Measurements from ENCODE around the gene SULT6B1.
A peak's percentile ranks its signal among the peaks of the same experiment; 100 is the strongest.

The SULT6B1 gene

GRCh38 chr2:37171624-37171950 lies 16.9 kb downstream of the SULT6B1 start:
- H3K27ac ChIP-seq (ENCODE audit: low read depth, low read length), result no peak overlapping the region
- no peak overlapping the region for H3K4me3 ChIP-seq (ENCODE audit: insufficient read depth, low read length, poor library complexity, severe bottlenecking)
- no peaks in the 10 kb centered on the region for H3F3A ChIP-seq (ENCODE audit: insufficient read depth)
- H3K4me2 ChIP-seq (ENCODE audit: low read depth, low read length, poor library complexity, severe bottlenecking), result no peak overlapping the region
- no peak overlapping the region for H2AFZ ChIP-seq (ENCODE audit: low read depth, low read length, severe bottlenecking)
- H3K79me2 ChIP-seq (ENCODE audit: insufficient read depth, low read length), result no peaks in the 10 kb centered on the region
- no peaks in the 10 kb centered on the region for H4K20me1 ChIP-seq (ENCODE audit: low read depth, low read length)
- H3K36me3 ChIP-seq (ENCODE audit: low read length), result no peaks in the 10 kb centered on the region
- H3K9ac ChIP-seq (ENCODE audit: low read length), result no peak overlapping the region
- no peaks in the 10 kb centered on the region for H3K9me3 ChIP-seq (ENCODE audit: insufficient read depth, low read length)
- no peaks in the 10 kb centered on the region for H3K9me2 ChIP-seq (replicated peaks; ENCODE audit: insufficient read depth, low read length)
- TF ChIP-seq, protein P1, sequence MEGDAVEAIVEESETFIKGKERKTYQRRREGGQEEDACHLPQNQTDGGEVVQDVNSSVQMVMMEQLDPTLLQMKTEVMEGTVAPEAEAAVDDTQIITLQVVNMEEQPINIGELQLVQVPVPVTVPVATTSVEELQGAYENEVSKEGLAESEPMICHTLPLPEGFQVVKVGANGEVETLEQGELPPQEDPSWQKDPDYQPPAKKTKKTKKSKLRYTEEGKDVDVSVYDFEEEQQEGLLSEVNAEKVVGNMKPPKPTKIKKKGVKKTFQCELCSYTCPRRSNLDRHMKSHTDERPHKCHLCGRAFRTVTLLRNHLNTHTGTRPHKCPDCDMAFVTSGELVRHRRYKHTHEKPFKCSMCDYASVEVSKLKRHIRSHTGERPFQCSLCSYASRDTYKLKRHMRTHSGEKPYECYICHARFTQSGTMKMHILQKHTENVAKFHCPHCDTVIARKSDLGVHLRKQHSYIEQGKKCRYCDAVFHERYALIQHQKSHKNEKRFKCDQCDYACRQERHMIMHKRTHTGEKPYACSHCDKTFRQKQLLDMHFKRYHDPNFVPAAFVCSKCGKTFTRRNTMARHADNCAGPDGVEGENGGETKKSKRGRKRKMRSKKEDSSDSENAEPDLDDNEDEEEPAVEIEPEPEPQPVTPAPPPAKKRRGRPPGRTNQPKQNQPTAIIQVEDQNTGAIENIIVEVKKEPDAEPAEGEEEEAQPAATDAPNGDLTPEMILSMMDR (IDR thresholded peaks at IDR 0.05; ENCODE audit: insufficient read depth, low read length, poor library complexity, severe bottlenecking), result no peak
- TF ChIP-seq EZH2phosphoT487 (conservative IDR thresholded peaks at IDR 0.05; ENCODE audit: low read length), result no peak
- no peaks in the 10 kb centered on the region for H3K27me3 ChIP-seq (ENCODE audit: low read length)

DNA sequence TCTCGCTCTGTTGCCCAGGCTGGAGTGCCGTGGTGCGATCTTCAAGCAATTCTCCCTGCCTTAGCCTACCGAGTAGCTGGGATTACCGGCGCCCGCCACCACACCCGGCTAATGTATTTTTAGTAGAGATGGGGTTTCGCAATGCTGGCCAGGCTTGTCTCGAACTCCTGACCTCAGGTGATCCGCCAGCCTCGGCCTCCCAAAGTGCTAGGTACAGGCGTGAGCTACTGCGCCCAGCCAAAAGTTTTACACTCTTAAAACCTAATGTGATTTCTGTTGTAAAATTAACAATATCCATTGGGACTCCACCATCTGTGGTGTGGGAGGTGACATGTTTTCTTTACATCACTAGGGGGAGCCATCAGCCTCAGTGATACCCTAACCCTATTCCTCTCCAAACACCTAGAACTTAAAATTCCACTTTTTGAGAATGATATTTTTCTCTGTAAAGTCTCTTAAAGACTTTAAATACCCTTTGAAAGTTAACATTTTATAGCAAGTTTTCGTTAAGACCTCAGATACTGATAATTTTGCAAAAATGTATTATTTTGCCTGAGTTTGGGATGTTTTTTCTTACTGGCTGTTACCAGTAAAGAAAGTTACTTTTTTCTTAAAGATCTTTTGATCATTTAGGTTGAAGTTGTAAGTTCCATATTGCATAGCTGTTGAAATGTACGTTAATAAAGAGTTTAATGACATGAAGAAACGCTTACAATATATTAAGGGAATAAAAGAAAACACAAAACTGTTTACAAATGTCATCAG lies 20.1 kb downstream of the SULT6B1 start:
- Histone ChIP-seq H2AFZ (ENCODE audit: low read depth, low read length, severe bottlenecking) (no peak overlapping the region), H3K27me3 (ENCODE audit: low read length) (no peaks in the 10 kb centered on the region), H3K36me3 (ENCODE audit: low read length) (peaks cover 3% of the 10 kb centered on the region; the same call in 1 of the 2 replicates), H3K27ac (ENCODE audit: low read depth, low read length) (no peak overlapping the region), H3K9ac (ENCODE audit: low read length) (no peak overlapping the region), H3K9me2 (replicated peaks; ENCODE audit: insufficient read depth, low read length) (no peaks in the 10 kb centered on the region), H4K20me1 (ENCODE audit: low read depth, low read length) (no peaks in the 10 kb centered on the region), H3F3A (ENCODE audit: insufficient read depth) (no peaks in the 10 kb centered on the region), H3K9me3 (ENCODE audit: insufficient read depth, low read length) (peaks cover 14% of the 10 kb centered on the region; the same call in 1 of the 2 replicates), H3K79me2 (ENCODE audit: insufficient read depth, low read length) (no peaks in the 10 kb centered on the region), H3K4me2 (ENCODE audit: low read depth, low read length, poor library complexity, severe bottlenecking) (no peak overlapping the region), H3K4me3 (ENCODE audit: insufficient read depth, low read length, poor library complexity, severe bottlenecking) (no peak overlapping the region)
- TF ChIP-seq, protein P1 (IDR thresholded peaks at IDR 0.05; ENCODE audit: insufficient read depth, low read length, poor library complexity, severe bottlenecking), result peak; percentile 66
- no peak for TF ChIP-seq EZH2phosphoT487 (conservative IDR thresholded peaks at IDR 0.05; ENCODE audit: low read length)

GRCh38 chr2:37167636-37168180 lies 20.8 kb downstream of the SULT6B1 start:
- Histone ChIP-seq H3K9ac (ENCODE audit: low read length) (no peak overlapping the region), H3K4me2 (ENCODE audit: low read depth, low read length, poor library complexity, severe bottlenecking) (no peak overlapping the region), H3K36me3 (ENCODE audit: low read length) (peaks cover 3% of the 10 kb centered on the region; the same call in 1 of the 2 replicates)

More at GRCh38 chr2:37167636-37168180, 20.8 kb downstream of the SULT6B1 start:
- H3K27ac ChIP-seq (ENCODE audit: low read depth, low read length), result no peak overlapping the region
- TF ChIP-seq EZH2phosphoT487 (conservative IDR thresholded peaks at IDR 0.05; ENCODE audit: low read length), result no peak
- TF ChIP-seq, protein P1 (IDR thresholded peaks at IDR 0.05; ENCODE audit: insufficient read depth, low read length, poor library complexity, severe bottlenecking), result no peak
- H3F3A ChIP-seq (ENCODE audit: insufficient read depth), result no peaks in the 10 kb centered on the region
- H2AFZ ChIP-seq (ENCODE audit: low read depth, low read length, severe bottlenecking), result no peak overlapping the region
- H4K20me1 ChIP-seq (ENCODE audit: low read depth, low read length), result no peaks in the 10 kb centered on the region
- H3K4me3 ChIP-seq (ENCODE audit: insufficient read depth, low read length, poor library complexity, severe bottlenecking), result no peak overlapping the region
- no peaks in the 10 kb centered on the region for H3K27me3 ChIP-seq (ENCODE audit: low read length)
- H3K79me2 ChIP-seq (ENCODE audit: insufficient read depth, low read length), result no peaks in the 10 kb centered on the region
- H3K9me2 ChIP-seq (replicated peaks; ENCODE audit: insufficient read depth, low read length), result no peaks in the 10 kb centered on the region
- H3K9me3 ChIP-seq (ENCODE audit: insufficient read depth, low read length), result peaks cover 14% of the 10 kb centered on the region; the same call in 1 of the 2 replicates

All from SU-DHL-6 (cell line).